HEK293 (cell line): ENCODE measurements around the gene EHD3.

Experiments
- CTCF ChIP-seq: fragments of 450-650 bp; formaldehyde crosslinking; IDR thresholded peaks from 2 replicates; pipeline ENCODE4 v1.5.1; 2016; ENCODE audit warnings: missing biosample characterization, missing genetic modification characterization
- HOXA7 ChIP-seq: sonication (generic); formaldehyde crosslinking; IDR thresholded peaks from 2 replicates; pipeline ENCODE4 v1.8.1; 2022; ENCODE audit warnings: missing genetic modification reagents, borderline replicate concordance
- SALL2 ChIP-seq: fragments of 450-650 bp; formaldehyde crosslinking; IDR thresholded peaks from 2 replicates; pipeline ENCODE4 v1.5.0; 2017; ENCODE audit warnings: missing biosample characterization, mild to moderate bottlenecking, missing genetic modification characterization, borderline replicate concordance
- SP2 ChIP-seq: fragments of 450-650 bp; formaldehyde crosslinking; IDR thresholded peaks from 2 replicates; pipeline ENCODE4 v1.5.1; 2016; ENCODE audit warnings: missing biosample characterization, missing genetic modification characterization
- TCF7L2 ChIP-seq: IDR thresholded peaks from 2 replicates; pipeline ENCODE4 v1.6.1; 2011; ENCODE audit warnings: low read depth, mild to moderate bottlenecking, inconsistent platforms, low read length, moderate library complexity, borderline replicate concordance
- WT1 ChIP-seq: fragments of 450-650 bp; formaldehyde crosslinking; IDR thresholded peaks from 2 replicates; pipeline ENCODE4 v1.5.1; 2016; ENCODE audit warnings: missing biosample characterization, missing genetic modification characterization
- ZNF121 ChIP-seq: fragments of 450-650 bp; formaldehyde crosslinking; IDR thresholded peaks from 2 replicates; pipeline ENCODE4 v1.5.1; 2016; ENCODE audit warnings: missing biosample characterization, missing genetic modification characterization
- ZNF274 ChIP-seq, 2 experiments: fragments of 200-500 bp in 1 of 2; fragments of 450-650 bp in 1 of 2; sonication (Bioruptor generic) in 1 of 2; formaldehyde crosslinking in 1 of 2; IDR thresholded peaks; 2 replicates each; pipeline versions ENCODE4 v1.5.1 to v1.6.1; 2014 to 2016; ENCODE audit warnings: borderline replicate concordance in 1 of 2, inconsistent platforms in 1 of 2, low read length in 1 of 2, missing biosample characterization in 1 of 2, missing genetic modification characterization in 1 of 2
- ZNF394 ChIP-seq: fragments of 450-650 bp; formaldehyde crosslinking; IDR thresholded peaks from 2 replicates; pipeline ENCODE4 v1.5.1; 2016; ENCODE audit warnings: missing biosample characterization, missing genetic modification characterization, mild to moderate bottlenecking, moderate library complexity, borderline replicate concordance
- ZNF514 ChIP-seq: fragments of 450-650 bp; formaldehyde crosslinking; IDR thresholded peaks from 2 replicates; pipeline ENCODE4 v1.5.1; 2016; ENCODE audit warnings: missing biosample characterization, missing genetic modification characterization

- no peak for TF ChIP-seq ZNF274 (IDR thresholded peaks at IDR 0.05; ENCODE audit: low read length)
- TF ChIP-seq ZNF274 (tag by site-specific recombination; IDR thresholded peaks at IDR 0.05; ENCODE audit: borderline replicate concordance), result no peak
- TF ChIP-seq CTCF, result no peak
- TF ChIP-seq SALL2 (tag by site-specific recombination), result no peak
- no peak for TF ChIP-seq HOXA7 (CRISPR knock-in tag)
- TF ChIP-seq TCF7L2, result no peak
- no peak for TF ChIP-seq SP2 (tag by site-specific recombination)
- TF ChIP-seq ZNF394 (tag by site-specific recombination), result no peak
- no peak for TF ChIP-seq WT1 (tag by site-specific recombination)
- no peak for TF ChIP-seq ZNF514
- no peak for TF ChIP-seq ZNF121 (tag by site-specific recombination)
Measured at GRCh38 chr2:31214444-31214915, 19.5 kb upstream of the EHD3 start.
